Endothelial cell of umbilical vein (primary cell): ENCODE measurements around the gene KCNE1. TPM values are rescaled to one million over a fixed set of nuclear protein-coding genes. Genes with fewer than 3 reads are reported as not detected.

Source experiments
- BruUV-seq: library from RNA; stranded (reverse); fragments of 400-500 nt; replicated peaks from 2 replicates; lab custom pipeline; 2021; lab: Mats Ljungman, UMichigan
- CTCF ChIA-PET: fragments of 300-600, 350-600 bp; sonication (Branson Sonifier 250); formaldehyde crosslinking; loops from one replicate; lab custom pipeline; 2021; ENCODE audit warnings: antibody characterized with exemption, inconsistent platforms; lab: Charles Lee
- POLR2A ChIA-PET: fragments of 300-600, 350-600 bp; sonication (Branson Sonifier 250); formaldehyde crosslinking; loops from one replicate; lab custom pipeline; 2021; ENCODE audit warnings: antibody characterized with exemption, inconsistent platforms; lab: Charles Lee
- DNase-seq: peaks from one replicate; pipeline ENCODE4 v3.0.0-alpha.2; 2011; ENCODE audit warnings: low read depth, low spot score
- FAIRE-seq: peaks from 2 replicates; lab custom pipeline; 2011; peaks lifted over from hg19 to GRCh38; lab: Jason Lieb, UNC
- H2AFZ ChIP-seq: 2 replicates; pipeline ENCODE4 v1.6.0; 2012; ENCODE audit warnings: low read depth, low read length, control low read depth, inconsistent platforms
- H3K27ac ChIP-seq: 2 replicates; pipeline ENCODE4 v1.5.1; 2011; ENCODE audit warnings: low read depth, mild to moderate bottlenecking, control low read depth, low read length, moderate library complexity; ENCODE audit not compliant: insufficient read depth
- H3K27me3 ChIP-seq, 2 experiments: 2 replicates each; pipeline versions ENCODE4 v1.6.0 to v1.6.1; 2011; ENCODE audit warnings: low read length in 2 of 2, mixed read lengths in 1 of 2; ENCODE audit not compliant: control insufficient read depth in 2 of 2, insufficient read depth in 2 of 2
- H3K36me3 ChIP-seq, 2 experiments: 2 replicates in 1 of 2; 3 replicates in 1 of 2; pipeline ENCODE4 v1.5.1; 2011; ENCODE audit warnings: low read length in 2 of 2, mild to moderate bottlenecking in 1 of 2, moderate library complexity in 1 of 2; ENCODE audit not compliant: control insufficient read depth in 2 of 2, insufficient read depth in 2 of 2; ENCODE audit errors: extremely low read depth in 1 of 2
- H3K4me1 ChIP-seq: 3 replicates; pipeline ENCODE4 v1.5.1; 2011; ENCODE audit warnings: mild to moderate bottlenecking, low read length; ENCODE audit not compliant: control insufficient read depth, insufficient read depth; ENCODE audit errors: extremely low read depth
- H3K4me2 ChIP-seq: 2 replicates; pipeline ENCODE4 v1.6.1; 2011; ENCODE audit warnings: low read length, control low read depth, mixed read lengths; ENCODE audit not compliant: insufficient read depth
- H3K4me3 ChIP-seq, 3 experiments: fragments of 200-600 bp in 1 of 3; sonication (generic), shearing (Covaris generic) in 1 of 3; replicated peaks in 1 of 3; 2 replicates each; pipeline ENCODE4 v1.5.1; 2011 to 2016; ENCODE audit warnings: control low read depth in 3 of 3, low read length in 3 of 3, mild to moderate bottlenecking in 2 of 3, inconsistent platforms in 1 of 3, low read depth in 1 of 3, moderate library complexity in 1 of 3; ENCODE audit not compliant: insufficient read depth in 1 of 3
- H3K79me2 ChIP-seq: 2 replicates; pipeline ENCODE4 v1.6.0; 2012; ENCODE audit warnings: low read length, inconsistent platforms; ENCODE audit not compliant: control insufficient read depth, insufficient read depth
- H3K9ac ChIP-seq: replicated peaks from 2 replicates; pipeline ENCODE3; 2011; ENCODE audit warnings: low read length, control low read depth; ENCODE audit not compliant: insufficient read depth; ENCODE audit errors: extremely low read depth
- H3K9me1 ChIP-seq: replicated peaks from 3 replicates; pipeline ENCODE4 v1.6.0; 2011; ENCODE audit warnings: mild to moderate bottlenecking, low read length; ENCODE audit not compliant: control insufficient read depth, insufficient read depth; ENCODE audit errors: extremely low read depth
- H3K9me3 ChIP-seq: replicated peaks from 2 replicates; pipeline ENCODE4 v1.5.1; 2012; ENCODE audit warnings: low read length, inconsistent platforms; ENCODE audit not compliant: control insufficient read depth, insufficient read depth
- H4K20me1 ChIP-seq: replicated peaks from 2 replicates; pipeline ENCODE3; 2011; ENCODE audit warnings: mild to moderate bottlenecking, low read length; ENCODE audit not compliant: control insufficient read depth, insufficient read depth; ENCODE audit errors: extremely low read depth
- CTCF ChIP-seq, 2 donors: IDR thresholded peaks; 1 replicate in 1 of 2; 2 replicates in 1 of 2; pipeline ENCODE4 v1.5.1; 2011; ENCODE audit warnings: low read length in 2 of 2, mild to moderate bottlenecking in 2 of 2, moderate library complexity in 2 of 2, control low read depth in 1 of 2, inconsistent platforms in 1 of 2, low read depth in 1 of 2; ENCODE audit not compliant: insufficient read depth in 1 of 2; ENCODE audit errors: extremely low read depth in 1 of 2
- EZH2 ChIP-seq: IDR thresholded peaks from 2 replicates; pipeline ENCODE4 v1.6.1; 2012; ENCODE audit warnings: borderline replicate concordance, low read depth, mild to moderate bottlenecking, moderate library complexity, low read length, inconsistent platforms; ENCODE audit not compliant: severe bottlenecking
- FOS ChIP-seq: IDR thresholded peaks from 2 replicates; pipeline ENCODE4 v1.6.1; 2011; ENCODE audit warnings: mild to moderate bottlenecking, low read length, moderate library complexity, borderline replicate concordance; ENCODE audit not compliant: insufficient read depth
- GATA2 ChIP-seq: IDR thresholded peaks from 2 replicates; pipeline ENCODE4 v1.7.0; 2011; ENCODE audit warnings: low read depth, mild to moderate bottlenecking, moderate library complexity, mixed read lengths, low read length; ENCODE audit not compliant: insufficient read length, insufficient read depth
- JUN ChIP-seq: IDR thresholded peaks from 2 replicates; pipeline ENCODE4 v1.6.1; 2011; ENCODE audit warnings: borderline replicate concordance, low read depth; ENCODE audit not compliant: insufficient read length, insufficient read depth
- MAX ChIP-seq: IDR thresholded peaks from 2 replicates; pipeline ENCODE4 v1.6.1; 2011; ENCODE audit not compliant: insufficient read depth, insufficient read length
- MYC ChIP-seq: IDR thresholded peaks from one replicate; pipeline ENCODE4 v1.6.1; 2011; ENCODE audit warnings: mild to moderate bottlenecking, low read depth, low read length
- POLR2A ChIP-seq: IDR thresholded peaks from 2 replicates; pipeline ENCODE4 v1.6.1; 2012; ENCODE audit warnings: low read depth, mild to moderate bottlenecking, control low read depth, low read length
- POLR2AphosphoS5 ChIP-seq: IDR thresholded peaks from 2 replicates; pipeline ENCODE4 v1.6.1; 2012; ENCODE audit warnings: low read depth, mild to moderate bottlenecking, control low read depth, low read length, moderate library complexity; ENCODE audit not compliant: insufficient read depth
- dilution Hi-C: fragments of 300-500 bp; cut with MboI; formaldehyde crosslinking; loops from one replicate; pipeline ENCODE4 v1.15.0; 2019; ENCODE audit warnings: low sequenced_read_pairs; ENCODE audit not compliant: extremely low pct_ligation_motif_present
- intact Hi-C: fragments of 100-400 bp; cut with micrococcal nuclease; formaldehyde crosslinking; loops from one replicate; pipeline ENCODE4 v1.10.0; 2022
- polyA plus RNA-seq, 4 experiments: library from polyadenylated mRNA; depleted of rRNA in 3 of 4; stranded (reverse) in 3 of 4; unstranded in 1 of 4; fragments of >200 nt; gene quantifications; 2 replicates each; pipeline versions ENCODE4 v1.2.1 to v1.2.3, GENCODE V29; 2011 to 2012; ENCODE audit warnings: missing spikeins in 1 of 4
- total RNA-seq: library from RNA; stranded (reverse); gene quantifications from 2 replicates; pipeline ENCODE4 v1.2.3, GENCODE V29; 2021

KCNE1 gene
- total and polyA plus RNA-seq, 2 donors (not counting 3 experiments of a cell fraction or from before 2014, with no cell fraction given), result 0.10 to 0.38 TPM

GRCh38 chr21:34548781-34549376 is 36.9 kb upstream of the KCNE1 start:
- peaks cover 17% of the 10 kb centered on the region for H3K4me1 ChIP-seq
- intact Hi-C loops, result no loop called here
- DNase-seq, result no peak

More at GRCh38 chr21:34548781-34549376, 36.9 kb upstream of the KCNE1 start:
- H3K4me2 ChIP-seq, result no peak overlapping the region
- H3K9me3 ChIP-seq, result no peaks in the 10 kb centered on the region
- no peak overlapping the region for H3K9ac ChIP-seq
- H3K27me3 ChIP-seq, result no peaks in the 10 kb centered on the region
- no peaks in the 10 kb centered on the region for H3K36me3 ChIP-seq
- TF ChIP-seq MYC (no peak), CTCF (IDR thresholded peaks at IDR 0.05; ENCODE audit: extremely low read depth in 1 of 2, insufficient read depth in 1 of 2, low read depth in 1 of 2, low read length in 2 of 2) (no peak), POLR2A (no peak), GATA2 (no peak), POLR2AphosphoS5 (no peak), EZH2 (no peak), FOS (no peak), JUN (no peak), MAX (no peak)
- no peaks in the 10 kb centered on the region for H4K20me1 ChIP-seq
- POLR2A ChIA-PET, result no interaction called here
- no peaks in the 10 kb centered on the region for H3K79me2 ChIP-seq
- H2AFZ ChIP-seq, result no peak overlapping the region
- H3K9me1 ChIP-seq, result no peaks in the 10 kb centered on the region
- no peak overlapping the region for H3K27ac ChIP-seq
- CTCF ChIA-PET, result interaction anchor here (0.7 kb wide), 1 partner anchor 38 kb away, joined by 3 read pairs; no protein-coding TSS in a partner anchor
- BruUV-seq, result no TSS peak
- no peak for FAIRE-seq
- no peak overlapping the region for H3K4me3 ChIP-seq
- dilution Hi-C loops, result no loop called here
